Astrocyte of the cerebellum (primary cell): Measurements from ENCODE around the gene CARD11.
"Not testable (repeated sequence)": the region's sequence is repeated elsewhere in the genome, so short reads cannot be mapped to it uniquely, and the experiment has no call there.

ENCODE experiments used
- DNase-seq: peaks from one replicate; pipeline ENCODE4 v3.0.0-alpha.2; 2011; ENCODE audit warnings: low read depth
- H3K4me3 ChIP-seq: 2 replicates; pipeline ENCODE4 v1.5.1; 2011; ENCODE audit warnings: mild to moderate bottlenecking, low read depth, low read length, moderate library complexity
- CTCF ChIP-seq: IDR thresholded peaks from 2 replicates; pipeline ENCODE4 v1.5.1; 2012; ENCODE audit warnings: low read length, low read depth, moderate library complexity, mild to moderate bottlenecking; ENCODE audit errors: missing control alignments
- in situ Hi-C: cut with HindIII; loops from 2 replicates; pipeline ENCODE4 v1.10.0; 2017; ENCODE audit warnings: low sequenced_read_pairs

Gene CARD11

GRCh38 chr7:3056234-3057065, 12.8 kb upstream of the CARD11 start:
- in situ Hi-C loops = no loop called here
- no peak for DNase-seq
- no peak for TF ChIP-seq CTCF
- no peak overlapping the region for H3K4me3 ChIP-seq

- in situ Hi-C loops = no loop called here
- DNase-seq = no peak
- TF ChIP-seq CTCF = no peak
- no peak overlapping the region for H3K4me3 ChIP-seq
Observed at GRCh38 chr7:3055626-3056025, 12.0 kb upstream of the CARD11 start.

- in situ Hi-C loops = no loop called here
- H3K4me3 ChIP-seq = no peak overlapping the region
- DNase-seq = no peak
- no peak for TF ChIP-seq CTCF
Observed at GRCh38 chr7:3042861-3043489, 692 bp downstream of the CARD11 start.

- no peak overlapping the region for H3K4me3 ChIP-seq
- no peak for DNase-seq
- TF ChIP-seq CTCF = no peak
- in situ Hi-C loops = no loop called here
Observed at GRCh38 chr7:3041986-3042675, 1.5 kb downstream of the CARD11 start.

- TF ChIP-seq CTCF = no peak
- DNase-seq = no peak
- no peak overlapping the region for H3K4me3 ChIP-seq
- in situ Hi-C loops = no loop called here
Observed at GRCh38 chr7:3039787-3040186, 3.9 kb downstream of the CARD11 start.

GRCh38 chr7:3038011-3038410, 5.7 kb downstream of the CARD11 start:
- H3K4me3 ChIP-seq, in situ Hi-C loops, DNase-seq: not testable (repeated sequence)

GRCh38 chr7:3037259-3037658, 6.4 kb downstream of the CARD11 start:
- DNase-seq = no peak
- no peak for TF ChIP-seq CTCF
- H3K4me3 ChIP-seq = no peak overlapping the region
- in situ Hi-C loops = no loop called here
